MCF 10A (cell line): ENCODE data around the gene EVA1A. TPM values are rescaled to one million over a fixed set of nuclear protein-coding genes. Genes with fewer than 3 reads are reported as not detected.

Experiments used
- BruUV-seq: library from RNA; stranded (reverse); fragments of 400-500 nt; replicated peaks from 2 replicates; lab custom pipeline; 2021; lab: Mats Ljungman, UMichigan
- CTCF ChIA-PET: fragments of 300-600 bp; sonication (Branson Sonifier 250); formaldehyde crosslinking; extraction: SDS; loops from one replicate; lab custom pipeline; 2021; ENCODE audit warnings: antibody characterized with exemption, inconsistent platforms; lab: Yijun Ruan, JAX
- POLR2A ChIA-PET: fragments of 300-600, 350-650 bp; sonication (Branson Sonifier 250); formaldehyde crosslinking; extraction: SDS; loops from one replicate; lab custom pipeline; 2020; ENCODE audit warnings: antibody characterized with exemption, inconsistent platforms; lab: Yijun Ruan, JAX
- DNase-seq: peaks from one replicate; pipeline ENCODE4 v3.0.0-alpha.2; 2018; ENCODE audit not compliant: unreplicated experiment
- H3K27ac Mint-ChIP-seq: one replicate; pipeline ENCODE4 v1.8.0; 2022; ENCODE audit warnings: mild to moderate bottlenecking, low read depth, mixed read lengths; ENCODE audit not compliant: unreplicated experiment
- H3K27me3 Mint-ChIP-seq: one replicate; pipeline ENCODE4 v1.8.0; 2022; ENCODE audit warnings: mixed read lengths; ENCODE audit not compliant: insufficient read depth, unreplicated experiment
- H3K36me3 Mint-ChIP-seq: one replicate; pipeline ENCODE4 v1.8.0; 2022; ENCODE audit warnings: mild to moderate bottlenecking, moderate library complexity, mixed read lengths; ENCODE audit not compliant: insufficient read depth, unreplicated experiment
- H3K4me1 Mint-ChIP-seq: one replicate; pipeline ENCODE4 v1.8.0; 2022; ENCODE audit warnings: mixed read lengths; ENCODE audit not compliant: insufficient read depth, unreplicated experiment
- H3K4me3 Mint-ChIP-seq: one replicate; pipeline ENCODE4 v1.8.0; 2022; ENCODE audit warnings: mild to moderate bottlenecking, moderate library complexity, mixed read lengths; ENCODE audit not compliant: unreplicated experiment
- H3K9me3 Mint-ChIP-seq: one replicate; pipeline ENCODE4 v1.8.0; 2022; ENCODE audit warnings: mixed read lengths; ENCODE audit not compliant: unreplicated experiment
- CTCF ChIP-seq: fragments of 200-600 bp; IDR thresholded peaks from one replicate; pipeline ENCODE4 v1.8.0; 2022; ENCODE audit warnings: antibody characterized with exemption, mild to moderate bottlenecking; ENCODE audit not compliant: unreplicated experiment
- intact Hi-C: fragments of 100-400 bp; cut with micrococcal nuclease; formaldehyde crosslinking; loops from 2 replicates; pipeline ENCODE4 v1.14.1; 2022
- total RNA-seq: library from RNA; stranded (reverse); gene quantifications from 2 replicates; pipeline ENCODE4 v1.2.3, GENCODE V29; 2022

The EVA1A gene
- total RNA-seq, 1 experiment from 2014 or later = 14.4 TPM

- no peak overlapping the region for H3K4me3 Mint-ChIP-seq
- H3K36me3 Mint-ChIP-seq = no peaks in the 10 kb centered on the region
- TF ChIP-seq CTCF = peak; percentile 91
- H3K9me3 Mint-ChIP-seq = no peaks in the 10 kb centered on the region
- ChIA-PET POLR2A (interaction anchor here (0.9 to 2.2 kb wide), 8 partner anchors 17 to 145 kb away, joined by 3 to 14 read pairs (median 6); partner anchors contain the start of gene EVA1A), CTCF (interaction anchor here (0.6 to 3.6 kb wide), 69 partner anchors 9 to 1364 kb away, joined by 3 to 369 read pairs (median 6); partner anchors contain the start of genes EVA1A and MRPL19)
- H3K4me1 Mint-ChIP-seq = peaks cover 43% of the 10 kb centered on the region
- no peaks in the 10 kb centered on the region for H3K27me3 Mint-ChIP-seq
- no peak overlapping the region for H3K27ac Mint-ChIP-seq
- BruUV-seq = no TSS peak
- intact Hi-C loops = loop anchor here (1.0 to 10.0 kb wide), 5 partner anchors 20 to 554 kb away; partner anchors contain the start of gene EVA1A
- peak; percentile 66 for DNase-seq
Observed at GRCh38 chr2:75608684-75609333, 48.1 kb upstream of the EVA1A start.

DNA sequence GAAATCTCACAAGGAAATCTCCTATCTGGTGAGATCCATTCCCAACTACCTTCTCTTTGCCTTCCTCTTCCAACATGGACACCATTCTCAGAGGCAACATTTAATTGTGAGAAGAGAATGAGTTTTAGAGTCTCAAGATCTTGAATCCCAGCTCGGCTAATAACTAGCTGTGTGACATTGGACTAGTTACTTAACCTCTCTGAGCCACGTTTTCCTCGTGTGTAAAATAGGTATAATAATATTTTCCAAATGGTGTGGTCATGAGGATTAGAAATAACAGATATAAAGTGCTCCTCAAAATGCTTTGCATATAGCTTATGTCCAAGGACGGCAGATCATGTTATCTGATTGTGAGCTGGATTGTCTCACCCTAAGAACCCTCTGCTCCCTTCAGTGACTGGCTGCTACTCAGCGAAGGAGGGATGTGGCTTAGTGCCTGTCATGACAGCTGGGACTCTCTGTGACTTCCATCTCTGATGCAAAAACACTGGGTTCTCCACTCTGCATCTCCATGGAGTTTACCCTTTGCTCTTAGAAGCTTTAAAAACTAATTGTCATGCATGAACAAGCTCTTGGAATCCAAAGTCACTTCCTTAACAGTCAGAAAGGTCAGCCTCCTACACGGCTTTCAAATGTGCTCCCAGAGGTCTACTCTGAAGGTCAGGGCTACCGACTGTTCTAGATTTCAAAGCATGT lies 47.4 kb upstream of the EVA1A start:
- peak overlapping the region; percentile 76 for H3K27ac Mint-ChIP-seq
- ChIA-PET CTCF (interaction anchor here (0.6 to 3.6 kb wide), 68 partner anchors 8 to 1363 kb away, joined by 3 to 369 read pairs (median 6); partner anchors contain the start of genes EVA1A and MRPL19), POLR2A (interaction anchor here (0.9 to 2.2 kb wide), 8 partner anchors 16 to 144 kb away, joined by 3 to 14 read pairs (median 6); partner anchors contain the start of gene EVA1A)
- H3K9me3 Mint-ChIP-seq = no peaks in the 10 kb centered on the region
- TF ChIP-seq CTCF = no peak
- no peaks in the 10 kb centered on the region for H3K36me3 Mint-ChIP-seq
- intact Hi-C loops = loop anchor here (2.0 to 10.0 kb wide), 2 partner anchors 21 to 553 kb away; no protein-coding TSS in a partner anchor
- no peaks in the 10 kb centered on the region for H3K27me3 Mint-ChIP-seq
- DNase-seq = no peak
- peaks cover 42% of the 10 kb centered on the region for H3K4me1 Mint-ChIP-seq
- no TSS peak for BruUV-seq
- no peak overlapping the region for H3K4me3 Mint-ChIP-seq

- peak overlapping the region; percentile 76 for H3K27ac Mint-ChIP-seq
- TF ChIP-seq CTCF = no peak
- no peaks in the 10 kb centered on the region for H3K27me3 Mint-ChIP-seq
- POLR2A ChIA-PET = interaction anchor here (1.5 to 2.2 kb wide), 6 partner anchors 16 to 144 kb away, joined by 6 to 14 read pairs (median 7); partner anchors contain the start of gene EVA1A
- H3K4me3 Mint-ChIP-seq = no peak overlapping the region
- CTCF ChIA-PET = interaction anchor here (0.8 to 7.5 kb wide), 18 partner anchors 11 to 499 kb away, joined by 3 to 369 read pairs (median 11); partner anchors contain the start of gene EVA1A
- H3K36me3 Mint-ChIP-seq = no peaks in the 10 kb centered on the region
- intact Hi-C loops = loop anchor here (10.0 kb wide), 1 partner anchor 553 kb away; no protein-coding TSS in a partner anchor
- no peaks in the 10 kb centered on the region for H3K9me3 Mint-ChIP-seq
- BruUV-seq = no TSS peak
- peaks cover 44% of the 10 kb centered on the region for H3K4me1 Mint-ChIP-seq
- peak; percentile 46 for DNase-seq
Observed at GRCh38 chr2:75607400-75607798, 46.7 kb upstream of the EVA1A start.
